HL-60 (cell line): ENCODE measurements around the gene PSMB7.

ENCODE experiments used
- DNase-seq, 2 experiments: peaks; one replicate each; pipeline ENCODE4 v3.0.0-alpha.2; 2010 to 2020; ENCODE audit warnings: low read depth in 1 of 2, low spot score in 1 of 2
- H3K27ac ChIP-seq: fragments of 250-450 bp; sonication (Bioruptor Pico); replicated peaks from 2 replicates; pipeline ENCODE4 v1.5.1; 2020; ENCODE audit warnings: mild to moderate bottlenecking, moderate library complexity
- H3K27me3 ChIP-seq: fragments of 250-450 bp; sonication (Bioruptor Pico); 2 replicates; pipeline ENCODE4 v1.5.1; 2021; ENCODE audit warnings: mild to moderate bottlenecking, moderate library complexity; ENCODE audit not compliant: insufficient read depth, poor library complexity, severe bottlenecking
- H3K4me3 ChIP-seq: replicated peaks from 2 replicates; pipeline ENCODE4 v1.5.1; 2011; ENCODE audit warnings: mild to moderate bottlenecking, control low read depth, low read length; ENCODE audit not compliant: insufficient read depth
- GABPA ChIP-seq: IDR thresholded peaks from 2 replicates; pipeline ENCODE4 v1.6.1; 2012; ENCODE audit warnings: low read depth
- POLR2AphosphoS5 ChIP-seq: IDR thresholded peaks from 2 replicates; pipeline ENCODE4 v1.6.1; 2012; ENCODE audit warnings: low read depth
- SPI1 ChIP-seq: IDR thresholded peaks from 2 replicates; pipeline ENCODE4 v1.6.1; 2012; ENCODE audit warnings: low read depth, mild to moderate bottlenecking, borderline replicate concordance
- long read RNA-seq: library from polyadenylated mRNA; unstranded; transcript quantifications from one replicate; pipeline ENCODE4 v2.0.0, GENCODE V29; 2020
- TF ChIP-seq, protein P1 (sequence below): IDR thresholded peaks from one replicate; pipeline ENCODE4 v1.5.1; 2011; ENCODE audit warnings: low read length, control low read depth, inconsistent platforms; ENCODE audit not compliant: insufficient read depth
- TF ChIP-seq, protein P2 (sequence below): IDR thresholded peaks from 2 replicates; pipeline ENCODE4 v1.6.1; 2012; ENCODE audit warnings: low read depth; ENCODE audit not compliant: insufficient replicate concordance

PSMB7 gene
- long read RNA-seq, transcript PSMB7-201 (8 exons, 980 nt): major isoform, 222 of 260 reads
- long read RNA-seq, partial matches to known transcripts: 11 of 260 reads
- long read RNA-seq, other reads (novel, unspliced or antisense): 27 of 260 reads

DNA sequence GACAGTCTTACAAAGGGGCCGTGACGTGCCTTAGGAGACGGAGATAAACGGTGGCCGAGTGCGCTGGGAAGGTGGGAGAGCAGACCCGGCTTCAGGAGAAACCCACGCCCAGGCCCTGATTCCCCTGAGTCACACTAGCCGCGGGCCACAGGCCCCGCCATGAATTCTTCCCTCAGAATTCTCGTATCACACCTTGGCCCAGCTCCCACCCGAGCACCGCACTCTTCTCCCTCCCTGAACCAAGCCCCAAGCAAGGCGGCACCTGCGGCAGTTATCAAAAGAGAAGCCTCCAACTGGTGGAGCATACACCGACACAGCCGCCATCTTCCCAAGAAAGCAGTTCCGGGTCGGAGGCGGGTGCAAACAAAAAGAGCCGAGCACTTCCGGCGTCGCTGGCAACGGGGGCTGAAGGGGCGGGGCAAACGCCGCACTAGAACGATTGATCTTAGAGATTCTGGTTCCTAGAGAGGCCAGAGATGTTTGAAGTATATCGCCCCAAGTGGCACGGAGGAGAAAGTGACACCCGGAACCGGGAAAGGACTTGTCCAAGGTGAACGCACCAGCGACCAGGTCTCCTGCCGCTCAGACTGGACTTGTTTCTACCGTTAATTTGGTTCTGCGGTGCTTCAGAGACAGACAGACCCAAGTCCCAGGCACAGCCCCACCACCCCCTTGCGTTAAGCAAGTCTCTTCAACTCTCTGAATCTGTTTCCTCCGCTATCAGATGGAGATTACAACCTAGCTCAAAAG is at the start of gene PSMB7:
PSMB7 (minus strand) TSS at position 341 of the 750 bp plus-strand sequence; CDS start at position 324, 17 bp downstream.
- Histone ChIP-seq H3K4me3 (peak within 1 kb of the TSS; percentile 87), H3K27me3 (no peaks in the 10 kb centered on the region), H3K27ac (peak within 1 kb of the TSS; percentile 70)
- DNase-seq: peak; percentile 95 to 98
- TF ChIP-seq GABPA (peak; percentile 98), SPI1 (no peak), POLR2AphosphoS5 (peak; percentile 79)
- TF ChIP-seq, protein P1, sequence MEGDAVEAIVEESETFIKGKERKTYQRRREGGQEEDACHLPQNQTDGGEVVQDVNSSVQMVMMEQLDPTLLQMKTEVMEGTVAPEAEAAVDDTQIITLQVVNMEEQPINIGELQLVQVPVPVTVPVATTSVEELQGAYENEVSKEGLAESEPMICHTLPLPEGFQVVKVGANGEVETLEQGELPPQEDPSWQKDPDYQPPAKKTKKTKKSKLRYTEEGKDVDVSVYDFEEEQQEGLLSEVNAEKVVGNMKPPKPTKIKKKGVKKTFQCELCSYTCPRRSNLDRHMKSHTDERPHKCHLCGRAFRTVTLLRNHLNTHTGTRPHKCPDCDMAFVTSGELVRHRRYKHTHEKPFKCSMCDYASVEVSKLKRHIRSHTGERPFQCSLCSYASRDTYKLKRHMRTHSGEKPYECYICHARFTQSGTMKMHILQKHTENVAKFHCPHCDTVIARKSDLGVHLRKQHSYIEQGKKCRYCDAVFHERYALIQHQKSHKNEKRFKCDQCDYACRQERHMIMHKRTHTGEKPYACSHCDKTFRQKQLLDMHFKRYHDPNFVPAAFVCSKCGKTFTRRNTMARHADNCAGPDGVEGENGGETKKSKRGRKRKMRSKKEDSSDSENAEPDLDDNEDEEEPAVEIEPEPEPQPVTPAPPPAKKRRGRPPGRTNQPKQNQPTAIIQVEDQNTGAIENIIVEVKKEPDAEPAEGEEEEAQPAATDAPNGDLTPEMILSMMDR: peak; percentile 61
- TF ChIP-seq, protein P2, sequence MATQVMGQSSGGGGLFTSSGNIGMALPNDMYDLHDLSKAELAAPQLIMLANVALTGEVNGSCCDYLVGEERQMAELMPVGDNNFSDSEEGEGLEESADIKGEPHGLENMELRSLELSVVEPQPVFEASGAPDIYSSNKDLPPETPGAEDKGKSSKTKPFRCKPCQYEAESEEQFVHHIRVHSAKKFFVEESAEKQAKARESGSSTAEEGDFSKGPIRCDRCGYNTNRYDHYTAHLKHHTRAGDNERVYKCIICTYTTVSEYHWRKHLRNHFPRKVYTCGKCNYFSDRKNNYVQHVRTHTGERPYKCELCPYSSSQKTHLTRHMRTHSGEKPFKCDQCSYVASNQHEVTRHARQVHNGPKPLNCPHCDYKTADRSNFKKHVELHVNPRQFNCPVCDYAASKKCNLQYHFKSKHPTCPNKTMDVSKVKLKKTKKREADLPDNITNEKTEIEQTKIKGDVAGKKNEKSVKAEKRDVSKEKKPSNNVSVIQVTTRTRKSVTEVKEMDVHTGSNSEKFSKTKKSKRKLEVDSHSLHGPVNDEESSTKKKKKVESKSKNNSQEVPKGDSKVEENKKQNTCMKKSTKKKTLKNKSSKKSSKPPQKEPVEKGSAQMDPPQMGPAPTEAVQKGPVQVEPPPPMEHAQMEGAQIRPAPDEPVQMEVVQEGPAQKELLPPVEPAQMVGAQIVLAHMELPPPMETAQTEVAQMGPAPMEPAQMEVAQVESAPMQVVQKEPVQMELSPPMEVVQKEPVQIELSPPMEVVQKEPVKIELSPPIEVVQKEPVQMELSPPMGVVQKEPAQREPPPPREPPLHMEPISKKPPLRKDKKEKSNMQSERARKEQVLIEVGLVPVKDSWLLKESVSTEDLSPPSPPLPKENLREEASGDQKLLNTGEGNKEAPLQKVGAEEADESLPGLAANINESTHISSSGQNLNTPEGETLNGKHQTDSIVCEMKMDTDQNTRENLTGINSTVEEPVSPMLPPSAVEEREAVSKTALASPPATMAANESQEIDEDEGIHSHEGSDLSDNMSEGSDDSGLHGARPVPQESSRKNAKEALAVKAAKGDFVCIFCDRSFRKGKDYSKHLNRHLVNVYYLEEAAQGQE: peak; percentile 81

DNA sequence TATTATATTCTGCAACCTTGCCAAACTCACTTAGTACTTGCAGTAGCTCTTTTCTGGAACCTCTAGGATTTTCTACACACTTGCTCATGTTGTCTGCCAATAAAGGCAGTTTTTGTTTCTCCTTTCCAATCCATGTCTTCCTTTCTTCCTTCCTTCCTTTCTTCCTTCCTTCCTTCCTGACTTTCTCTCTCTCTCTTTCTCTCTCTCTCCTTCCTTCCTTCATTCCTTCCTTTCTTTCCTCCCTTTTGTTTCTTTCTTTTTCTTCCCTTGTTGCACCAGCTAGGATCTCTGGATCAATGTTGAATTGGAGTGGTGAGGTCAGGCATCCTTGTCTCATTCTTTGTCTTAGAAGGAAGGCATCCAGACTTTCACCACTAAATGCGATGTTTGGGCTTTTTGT is 47.5 kb upstream of the PSMB7 start:
- TF ChIP-seq, protein P2: no peak
- no peak for TF ChIP-seq POLR2AphosphoS5
- no peak for DNase-seq
- Histone ChIP-seq H3K27ac (no peak overlapping the region), H3K27me3 (no peaks in the 10 kb centered on the region), H3K4me3 (no peak overlapping the region)

DNA sequence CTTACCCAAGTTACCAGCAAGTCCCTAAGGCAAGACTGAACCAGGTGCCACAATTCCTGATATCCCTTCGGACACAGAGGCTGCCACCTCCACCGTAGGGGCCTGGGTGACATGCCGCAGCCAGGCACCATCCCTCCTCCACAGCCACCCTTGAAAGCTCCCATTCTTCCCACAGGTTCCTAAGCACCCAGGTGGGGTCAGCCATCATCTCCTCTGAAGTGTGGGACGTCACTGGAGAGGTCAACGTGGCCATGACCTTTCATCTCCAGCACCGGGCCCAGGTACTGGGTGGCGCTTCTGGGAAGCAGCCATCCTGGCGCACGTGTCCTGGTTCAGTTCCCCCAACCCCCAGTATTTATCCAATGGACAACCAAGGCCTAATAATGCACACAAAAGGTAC is 43.2 kb upstream of the PSMB7 start:
- DNase-seq: no peak
- H3K27ac ChIP-seq: no peak overlapping the region
- H3K27me3 ChIP-seq: no peaks in the 10 kb centered on the region
- TF ChIP-seq POLR2AphosphoS5: no peak
- TF ChIP-seq, protein P1: no peak
- TF ChIP-seq, protein P2: no peak
- TF ChIP-seq SPI1: no peak
- TF ChIP-seq GABPA: no peak
- no peak overlapping the region for H3K4me3 ChIP-seq
